Liver (tissue), 2 donors: ENCODE data around the gene CFAP97D1.

Experiments
- CTCF ChIP-seq: fragments of 150-350 bp; IDR thresholded peaks from 2 replicates; pipeline ENCODE4 v1.5.1; 2017; ENCODE audit warnings: improper control_type of control experiment, low read depth, low read length; ENCODE audit not compliant: missing input control
- REST ChIP-seq: IDR thresholded peaks from 2 replicates; pipeline ENCODE4 v1.6.1; 2016; ENCODE audit warnings: antibody characterized with exemption, mild to moderate bottlenecking
- donor health status: healthy.

GRCh38 chr17:43737722-43738121 is 42.5 kb upstream of the CFAP97D1 start:
- TF ChIP-seq CTCF: no peak
- TF ChIP-seq REST: no peak
